HG03097 (cell line): ENCODE data around the gene SFSWAP.
A peak's percentile ranks its signal among the peaks of the same experiment; 100 is the strongest.
"Not testable (repeated sequence)": the region's sequence is repeated elsewhere in the genome, so short reads cannot be mapped to it uniquely, and the experiment has no call there.

Experiments used
- ATAC-seq: cut with Tn5 transposase; IDR thresholded peaks from one replicate; pipeline ENCODE4 v1.9.1; 2021; ENCODE audit not compliant: unreplicated experiment, low FRiP score

SFSWAP gene

DNA sequence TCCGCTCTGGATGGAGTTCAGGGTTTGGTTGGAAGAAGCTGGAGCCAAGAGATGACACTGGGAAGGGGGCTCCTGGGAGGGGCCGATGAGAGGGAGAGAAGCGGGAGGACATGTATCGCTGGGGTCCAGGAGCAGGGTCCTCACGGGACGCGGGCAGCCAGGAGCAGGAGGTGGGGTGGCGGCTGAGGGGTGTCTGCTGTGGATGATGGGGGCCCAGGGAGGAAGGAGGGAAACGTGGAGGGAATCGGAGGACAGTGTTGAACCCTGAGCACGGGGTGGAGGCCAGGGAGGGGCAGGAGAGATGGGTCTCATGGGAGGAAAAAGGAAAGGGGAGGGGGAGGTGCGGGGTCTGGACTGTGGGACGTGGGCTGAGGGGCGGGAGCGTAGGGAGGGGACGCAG lies 31.7 kb upstream of the SFSWAP start:
- ATAC-seq: not testable (repeated sequence)

DNA sequence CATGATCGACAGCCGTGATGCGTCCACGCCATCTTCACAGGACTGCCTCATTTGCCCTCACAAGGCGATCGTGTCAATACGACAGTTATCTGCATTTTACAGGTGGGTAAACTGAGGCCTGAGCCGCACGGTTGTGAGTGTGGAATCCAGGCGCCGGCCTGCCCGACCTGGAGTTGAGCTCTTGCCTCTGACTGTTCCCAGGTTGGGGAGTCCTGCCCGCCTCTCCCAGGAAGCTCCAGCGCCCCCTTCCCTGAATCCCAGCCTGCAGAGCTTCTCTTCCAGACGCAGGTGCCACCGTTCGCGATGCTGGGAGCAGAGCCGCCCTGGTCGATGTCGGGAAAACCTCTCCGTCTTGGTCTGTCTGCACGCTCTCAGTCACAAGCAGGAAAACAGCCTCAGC lies 31.1 kb upstream of the SFSWAP start:
- ATAC-seq: not testable (repeated sequence)

DNA sequence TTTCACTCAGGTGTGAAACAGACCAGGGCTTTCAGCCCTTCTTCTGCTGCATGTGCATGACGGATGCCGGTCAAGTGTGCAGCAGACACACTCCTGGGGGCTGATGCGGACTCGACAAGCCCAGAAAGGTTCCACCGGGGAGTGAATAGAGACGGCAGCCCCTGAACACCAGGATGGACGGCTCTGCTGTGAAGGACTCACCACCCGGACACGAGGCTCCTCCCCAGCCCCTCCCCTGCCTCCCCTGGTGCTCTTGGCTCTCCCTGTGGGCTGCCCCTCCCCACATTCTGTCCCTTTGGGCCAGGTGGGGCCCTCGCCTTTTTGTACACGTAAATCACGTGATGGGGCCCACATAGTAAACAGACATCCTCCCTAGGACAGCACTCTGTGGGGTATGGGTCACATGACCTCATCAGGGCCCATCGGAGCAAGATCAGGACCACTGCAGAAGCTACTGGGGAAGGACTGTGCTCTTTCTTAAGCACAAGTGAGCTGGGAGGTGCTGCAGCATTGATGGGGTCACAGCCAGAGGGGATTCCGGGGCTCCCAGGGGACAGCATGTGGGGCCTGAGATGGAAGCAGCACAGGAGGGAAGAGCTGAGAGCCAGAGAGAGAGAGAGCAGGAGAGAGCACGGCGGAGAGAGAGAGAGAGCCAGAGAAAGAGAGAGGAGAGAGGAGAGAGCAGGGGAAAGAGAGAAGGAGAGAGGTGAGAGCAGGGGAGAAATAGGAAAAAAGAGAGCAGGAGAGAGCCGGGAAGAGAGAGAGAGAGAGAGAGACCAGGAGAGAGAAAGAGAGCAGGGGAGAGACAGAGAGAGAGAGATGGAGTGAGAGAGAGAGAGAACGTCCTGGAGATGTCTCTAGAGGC lies 30.3 kb upstream of the SFSWAP start:
- not testable (repeated sequence) for ATAC-seq

DNA sequence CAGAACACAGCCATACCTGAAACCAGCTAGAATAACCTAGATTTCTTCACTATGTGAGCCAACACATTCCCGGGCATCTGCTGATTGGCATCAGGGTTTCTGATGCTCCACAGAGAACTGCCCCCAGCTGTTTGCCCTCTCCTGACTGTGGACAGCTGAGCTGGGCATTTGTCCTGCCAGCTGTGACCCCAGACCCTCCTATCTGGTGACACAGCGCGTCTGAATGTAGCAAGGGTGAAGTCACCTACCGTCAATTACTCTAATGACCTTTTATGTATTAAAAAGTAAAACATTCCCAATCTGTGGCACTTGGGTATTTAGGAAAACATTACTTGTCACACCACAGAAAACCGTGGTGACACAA lies 29.7 kb upstream of the SFSWAP start:
- ATAC-seq: no peak

DNA sequence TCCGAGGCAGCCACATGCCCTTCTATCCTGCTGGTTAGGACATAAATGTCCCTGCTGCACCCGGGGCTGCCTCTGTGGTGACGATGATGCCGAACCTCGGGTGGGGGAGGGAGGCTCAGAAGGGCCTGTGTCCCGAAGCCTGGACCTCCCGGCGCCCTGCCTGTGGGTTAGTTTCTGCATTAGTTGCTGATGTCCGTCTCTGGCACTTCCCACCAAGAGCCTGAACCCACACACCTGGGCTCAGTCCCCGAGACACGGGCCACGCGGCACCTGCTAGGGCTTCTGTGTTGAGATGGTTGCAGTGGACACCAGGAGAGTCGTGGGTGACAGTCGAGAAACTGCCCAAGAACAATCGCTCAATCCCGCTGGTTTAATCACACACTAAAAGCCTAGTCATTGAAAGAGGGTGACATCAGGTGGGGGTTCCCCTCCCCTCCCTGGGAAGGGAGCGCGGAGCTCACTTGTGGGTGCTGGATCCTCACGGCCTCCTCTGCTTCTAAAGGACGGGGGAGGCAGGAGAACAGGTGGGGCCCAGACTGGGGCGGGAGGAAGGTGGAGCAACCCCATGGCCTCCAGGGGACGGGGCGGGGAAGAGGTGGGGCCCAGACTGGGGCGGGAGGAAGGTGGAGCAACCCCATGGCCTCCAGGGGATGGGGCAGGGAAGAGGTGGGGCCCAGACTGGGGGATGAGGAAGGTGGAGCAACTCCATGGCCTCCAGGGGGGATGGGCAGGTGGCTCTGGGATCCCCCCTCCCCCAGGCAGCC lies 29.0 kb upstream of the SFSWAP start:
- ATAC-seq: peak; percentile 98

DNA sequence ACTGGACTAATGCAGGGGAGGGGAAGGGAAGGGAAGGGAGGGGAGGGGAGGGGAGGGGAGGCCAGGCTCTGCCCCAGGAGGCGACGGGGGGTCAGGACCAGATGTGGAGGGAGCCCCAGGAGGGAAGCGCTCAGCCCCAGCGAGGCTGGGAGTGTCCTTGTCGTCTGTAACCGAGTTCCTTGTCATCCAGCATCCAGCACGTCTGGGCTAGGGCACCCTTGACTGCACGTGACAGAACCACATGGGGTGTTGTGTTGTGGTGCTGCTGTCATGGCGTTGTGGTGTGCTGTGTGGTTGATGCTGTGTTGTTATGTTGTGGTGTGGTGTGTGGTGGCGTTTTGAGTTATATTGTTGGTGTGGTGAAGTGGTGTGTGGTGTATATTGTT lies 28.4 kb upstream of the SFSWAP start:
- no peak for ATAC-seq

DNA sequence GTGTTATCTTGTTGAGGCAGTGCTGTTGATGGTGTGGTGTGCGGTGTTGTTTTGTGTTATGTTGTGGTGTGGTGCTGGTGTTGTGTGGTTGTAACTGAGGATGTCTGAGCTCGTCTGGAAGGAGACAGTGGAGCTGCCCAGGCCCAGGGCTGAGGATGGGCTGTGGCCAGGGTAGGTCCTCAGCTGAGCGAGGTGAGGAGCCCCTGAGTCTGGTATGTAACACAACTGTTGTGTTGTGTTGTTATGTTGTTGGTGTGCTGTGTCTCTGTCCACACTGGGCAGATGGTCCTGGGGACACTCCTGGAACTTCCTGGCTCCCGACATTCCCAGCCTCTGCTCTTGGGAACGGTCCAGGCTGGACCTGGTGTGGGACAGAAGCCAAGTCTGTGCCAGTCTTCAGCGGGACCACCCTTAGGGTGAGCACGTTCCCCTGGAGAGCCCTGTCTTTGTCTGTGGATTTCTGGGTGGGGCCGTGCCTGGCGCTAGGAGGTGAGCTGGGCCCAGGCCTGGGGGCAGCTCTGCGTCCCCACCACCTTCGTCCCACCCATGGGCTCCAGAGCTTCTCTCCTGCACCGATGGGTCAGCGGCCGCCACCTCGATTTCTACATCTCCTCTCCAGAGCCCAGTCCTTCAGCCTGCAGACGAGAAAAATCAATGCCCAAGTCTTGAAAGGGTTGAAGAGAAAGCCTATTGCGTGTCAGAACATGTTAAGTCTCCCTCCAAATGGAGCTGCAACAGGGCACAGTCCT lies 27.4 kb upstream of the SFSWAP start:
- no peak for ATAC-seq

DNA sequence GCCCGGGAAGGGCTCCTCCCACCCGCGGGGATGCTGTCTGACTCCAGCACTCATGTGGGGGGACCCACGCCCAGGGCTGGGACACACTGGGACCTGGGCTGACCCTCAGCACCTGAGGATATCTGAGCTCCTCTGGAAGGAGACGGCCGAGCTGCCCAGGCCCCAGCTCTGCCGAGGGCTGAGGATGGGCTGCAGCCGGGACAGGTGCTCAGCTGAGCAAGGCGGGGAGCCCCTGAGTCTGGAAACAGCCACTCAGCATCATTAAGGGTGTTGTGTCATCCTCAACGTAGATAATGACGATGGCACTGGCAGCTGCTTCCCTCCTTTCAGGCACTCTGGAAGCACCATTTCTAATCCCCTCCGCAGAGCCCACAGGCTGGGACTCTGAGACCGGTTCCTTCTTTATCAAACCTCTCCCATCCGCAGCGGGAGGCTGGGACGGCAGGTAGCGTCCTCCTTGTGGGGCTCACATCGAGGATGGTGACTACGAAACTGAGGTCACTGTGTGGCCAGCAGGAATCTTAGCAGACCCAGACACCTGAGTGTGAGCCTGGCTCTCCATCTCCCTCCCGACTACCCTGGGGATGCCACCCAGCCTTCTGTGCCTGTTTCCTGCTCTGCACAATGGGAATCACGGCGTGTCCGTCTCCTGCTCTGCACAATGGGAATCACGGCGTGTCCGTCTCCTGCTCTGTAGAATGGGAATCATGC lies 26.7 kb upstream of the SFSWAP start:
- no peak for ATAC-seq

DNA sequence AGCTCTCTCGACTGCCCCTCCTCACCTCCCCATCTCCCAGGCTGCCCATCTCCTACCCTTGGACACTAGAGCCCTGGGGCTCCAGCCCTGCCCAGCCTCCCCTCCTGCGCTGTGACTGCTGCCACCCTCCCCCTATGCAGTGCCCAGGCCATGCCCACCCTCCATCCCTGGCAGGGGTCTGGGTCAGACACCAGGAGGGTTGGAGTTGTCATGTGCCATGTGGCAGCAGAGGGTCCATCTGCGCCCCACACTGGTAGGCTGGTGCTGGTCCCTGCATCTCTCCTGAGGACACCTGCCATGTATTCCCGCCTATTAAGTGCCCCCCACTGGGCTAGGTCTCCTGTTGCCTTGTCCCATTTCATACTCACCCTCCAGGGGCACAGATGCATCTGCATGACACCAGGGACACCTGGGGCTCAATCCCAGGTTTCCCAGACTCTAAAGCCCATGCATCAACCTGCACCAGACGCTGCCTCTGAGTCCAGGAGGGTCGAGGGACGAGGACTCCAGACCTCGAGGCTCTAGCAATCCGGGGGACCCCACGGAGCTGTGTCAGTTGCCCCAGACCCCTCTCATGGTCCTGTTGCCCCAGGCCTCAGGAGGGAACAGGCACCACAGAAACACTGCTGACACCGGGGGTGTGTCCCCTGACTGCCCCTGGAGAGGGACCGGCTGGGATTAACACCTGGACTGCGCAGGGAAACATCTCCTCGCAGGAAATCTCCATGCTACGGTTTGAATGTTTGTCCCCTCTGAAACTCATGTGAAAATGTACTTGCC lies 23.4 kb upstream of the SFSWAP start:
- no peak for ATAC-seq

DNA sequence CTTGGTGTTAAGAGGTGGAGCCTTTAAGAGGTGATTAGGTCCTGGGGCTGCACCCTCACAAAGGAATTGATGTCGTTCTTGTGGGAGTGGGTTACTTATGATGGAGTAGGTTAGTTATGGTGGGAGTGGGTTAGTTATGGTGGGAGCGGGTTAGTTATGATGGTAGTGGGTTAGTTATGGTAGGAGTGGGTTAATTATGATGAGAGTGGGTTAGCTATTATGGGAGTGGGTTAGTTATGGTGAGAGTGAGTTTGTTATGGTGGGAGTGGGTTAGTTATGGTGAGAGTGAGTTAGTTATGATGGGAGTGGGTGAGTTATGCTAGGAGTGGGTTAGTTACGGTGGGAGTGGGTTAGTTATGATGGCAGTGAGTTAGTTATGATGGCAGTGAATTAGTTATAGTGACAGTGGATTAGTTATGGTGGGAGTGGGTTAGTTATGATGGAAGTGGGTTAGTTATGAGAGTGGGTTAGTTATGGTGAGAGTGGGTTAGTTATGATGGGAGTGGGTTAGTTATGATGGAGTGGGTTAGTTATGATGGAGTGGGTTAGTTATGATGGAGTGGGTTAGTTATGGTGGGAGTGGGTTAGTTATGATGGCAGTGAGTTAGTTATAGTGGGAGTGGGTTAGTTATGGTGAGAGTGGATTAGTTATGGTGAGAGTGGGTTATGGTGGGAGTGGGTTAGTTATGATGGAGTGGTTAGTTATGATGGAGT lies 22.6 kb upstream of the SFSWAP start:
- no peak for ATAC-seq

DNA sequence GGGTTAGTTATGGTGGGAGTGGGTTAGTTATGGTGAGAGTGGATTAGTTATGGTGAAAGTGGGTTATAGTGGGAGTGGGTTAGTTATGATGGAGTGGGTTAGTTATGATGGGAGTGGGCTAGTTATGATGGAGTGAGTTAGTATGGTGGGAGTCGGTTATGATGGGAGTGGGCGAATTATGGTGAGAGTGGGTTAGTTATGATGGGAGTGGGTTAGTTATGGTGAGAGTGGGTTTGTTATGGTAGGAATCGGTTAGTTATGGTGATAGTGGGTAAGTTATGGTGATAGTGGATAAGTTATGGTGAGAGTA lies 22.1 kb upstream of the SFSWAP start:
- no peak for ATAC-seq

DNA sequence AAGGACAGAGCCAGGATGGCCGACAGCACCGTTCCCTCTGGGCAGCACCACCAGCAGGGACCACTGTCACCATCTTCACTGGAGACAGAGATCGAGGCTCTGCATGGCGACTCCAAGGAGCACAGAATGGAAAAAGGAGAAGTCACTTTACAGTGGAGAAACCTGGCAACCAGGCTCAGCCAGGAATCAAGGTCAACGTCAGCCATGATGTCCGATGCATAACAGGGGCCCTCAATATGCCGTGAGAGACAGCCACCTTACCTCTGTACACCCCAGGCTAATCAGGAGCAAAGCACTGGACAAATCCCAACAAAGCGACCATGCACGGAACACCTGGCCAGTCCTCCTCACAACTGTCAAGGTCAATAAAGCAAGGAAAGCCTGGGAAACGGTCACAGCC lies 20.6 kb upstream of the SFSWAP start:
- ATAC-seq: no peak

DNA sequence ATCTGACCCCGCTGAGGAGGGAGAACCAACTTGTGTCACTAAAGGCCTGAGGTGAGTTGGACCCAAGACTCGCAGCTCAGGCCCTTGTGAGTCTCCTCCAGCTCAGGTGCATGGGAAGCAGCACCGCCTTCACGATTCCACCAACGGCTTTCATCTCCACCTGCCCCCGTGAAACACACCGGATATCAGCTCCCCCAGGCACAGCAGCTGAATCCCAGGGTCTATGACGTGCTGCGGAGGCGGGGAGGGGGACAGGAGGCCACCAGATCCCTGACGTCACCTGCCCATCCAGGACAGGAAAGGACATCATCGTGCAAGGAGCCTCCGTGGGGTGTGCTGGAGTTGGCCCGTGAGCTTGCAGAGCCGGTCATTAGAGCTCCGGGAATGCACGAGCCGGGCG lies 18.5 kb upstream of the SFSWAP start:
- no peak for ATAC-seq

DNA sequence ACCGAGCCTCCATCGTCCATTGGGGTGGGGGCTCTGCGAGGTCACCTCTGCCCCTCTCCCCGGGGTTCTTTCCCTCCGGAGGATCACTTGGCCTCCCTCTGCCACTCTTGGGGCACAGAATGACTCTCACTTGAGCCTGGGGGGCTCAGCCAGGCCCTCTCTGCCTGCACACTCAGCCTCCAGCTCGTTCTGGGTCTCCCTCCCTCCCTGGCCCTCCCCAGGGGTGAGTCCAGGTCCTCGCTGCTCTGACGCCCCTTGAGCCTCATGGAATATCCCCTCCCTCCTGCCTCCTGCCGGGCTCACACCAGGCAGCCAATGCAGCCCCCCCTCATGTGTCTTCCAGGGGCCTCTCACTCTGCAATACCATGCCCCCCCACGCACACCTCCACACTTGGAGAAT lies 17.7 kb upstream of the SFSWAP start:
- ATAC-seq: no peak

DNA sequence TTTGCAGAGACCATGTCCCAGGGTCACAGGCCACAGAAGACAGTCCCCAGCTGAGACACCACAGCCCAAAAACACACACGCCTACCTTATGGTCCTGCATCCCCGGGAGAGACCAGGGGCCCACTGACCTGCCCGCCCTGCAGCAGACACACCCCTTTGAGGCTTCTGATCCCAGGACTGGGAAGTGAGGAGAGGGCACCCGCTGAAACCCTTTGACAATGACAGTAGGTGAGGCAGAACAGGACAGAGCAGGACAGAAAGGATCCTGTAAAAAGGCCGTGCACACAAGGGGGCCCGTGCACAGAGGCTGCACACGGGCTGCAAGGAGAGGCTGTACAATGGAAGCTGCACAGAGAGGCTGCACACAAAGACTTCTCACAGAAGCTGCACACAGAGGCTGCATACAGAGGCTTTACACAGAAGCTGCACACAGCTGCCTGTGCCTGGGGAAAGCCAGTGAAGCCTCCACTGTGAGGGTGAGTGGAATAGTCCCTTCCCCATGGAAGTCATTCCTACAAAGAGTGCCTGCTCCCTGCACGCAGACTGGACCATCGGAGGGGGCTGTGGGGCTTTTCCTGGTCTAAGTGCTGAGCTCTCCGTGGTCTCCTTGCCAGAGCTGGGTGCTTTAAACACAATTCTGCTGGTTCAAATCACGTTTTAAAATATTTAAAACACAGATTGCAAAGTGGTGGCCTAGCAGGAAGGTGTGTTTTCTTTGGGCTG lies 16.6 kb upstream of the SFSWAP start:
- ATAC-seq: no peak

DNA sequence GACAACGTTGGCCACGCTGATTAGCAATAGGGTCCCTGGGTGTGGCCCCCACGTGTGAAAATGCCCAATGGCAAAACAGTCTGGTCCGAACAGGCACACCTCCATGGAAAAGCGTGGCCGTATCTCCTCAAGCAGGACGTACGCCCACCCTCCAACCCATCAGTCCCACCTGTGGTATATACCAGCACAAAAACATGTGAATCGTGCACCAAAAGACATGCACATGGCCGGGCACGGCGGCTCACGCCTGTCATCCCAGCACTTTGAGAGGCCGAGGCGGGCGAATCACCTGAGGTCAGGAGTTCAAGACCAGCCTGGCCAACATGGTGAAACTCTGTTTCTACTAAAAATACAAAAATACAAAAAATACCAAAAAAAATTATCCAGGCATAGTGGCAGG lies 14.9 kb upstream of the SFSWAP start:
- ATAC-seq: no peak

DNA sequence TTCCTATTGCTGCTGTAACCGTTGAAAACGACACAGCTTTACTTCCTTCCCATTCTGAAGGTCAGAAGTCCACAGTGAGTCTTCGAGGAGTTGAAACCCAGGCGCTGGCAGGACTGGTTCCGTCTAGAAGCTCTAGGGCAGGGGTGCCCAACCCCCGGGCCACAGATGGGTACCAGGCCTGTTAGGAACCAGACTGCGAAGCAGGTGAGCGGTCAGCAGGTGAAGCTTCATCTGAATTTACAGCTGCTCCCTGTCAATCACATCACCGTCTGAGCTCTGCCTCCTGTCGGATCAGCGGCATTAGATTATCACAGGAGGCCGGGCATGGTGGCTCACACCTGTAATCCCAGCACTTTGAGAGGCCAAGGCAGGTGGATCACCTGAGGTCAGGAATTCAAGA lies 12.6 kb upstream of the SFSWAP start:
- ATAC-seq: no peak

DNA sequence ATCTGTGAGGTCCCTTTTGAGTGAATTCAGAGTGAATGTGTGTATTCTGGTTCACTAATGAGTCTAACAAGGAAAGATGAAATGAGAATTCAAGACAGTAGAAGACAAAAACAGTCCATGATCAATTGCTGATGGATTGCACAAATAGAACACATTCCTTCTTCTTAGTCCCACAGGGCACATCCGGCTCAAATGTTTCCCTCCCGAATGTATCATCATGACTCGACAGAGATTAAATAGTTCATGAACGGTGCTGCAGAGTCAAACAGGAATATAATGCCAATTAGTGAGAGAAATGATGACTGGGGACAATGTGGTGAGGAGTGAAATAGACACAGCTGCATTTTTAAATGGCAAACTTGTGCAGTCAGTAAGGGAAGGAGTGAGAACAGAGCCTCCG lies 11.5 kb upstream of the SFSWAP start:
- no peak for ATAC-seq

DNA sequence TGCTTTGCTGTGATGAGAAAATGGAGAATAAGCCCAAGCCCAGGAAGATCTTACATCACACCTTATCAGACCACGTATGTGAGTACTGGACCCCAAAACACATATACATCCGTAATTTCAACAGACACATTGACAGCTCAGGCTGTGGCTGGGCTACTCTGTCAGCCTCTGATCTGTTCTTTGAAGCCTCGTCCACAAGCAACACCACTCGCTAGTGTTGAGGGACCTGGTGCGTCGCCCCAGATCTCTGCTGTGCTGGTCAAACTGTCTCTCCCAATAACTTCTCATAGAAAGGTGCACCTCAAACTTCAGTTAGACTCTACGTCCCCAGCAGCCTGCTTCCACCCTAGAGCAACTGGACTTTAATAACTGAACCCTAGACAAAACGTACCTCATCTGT lies 10.6 kb upstream of the SFSWAP start:
- ATAC-seq: no peak
